ENCODE measurements around the gene HPS1.
A peak's percentile ranks its signal among the peaks of the same experiment; 100 is the strongest.

The HPS1 gene

GRCh38 chr10:98463976-98464754 is 17.4 kb upstream of the HPS1 start:
- no peak for DNase-seq

GRCh38 chr10:98463016-98463415 is 16.3 kb upstream of the HPS1 start:
- DNase-seq = no peak

DNA sequence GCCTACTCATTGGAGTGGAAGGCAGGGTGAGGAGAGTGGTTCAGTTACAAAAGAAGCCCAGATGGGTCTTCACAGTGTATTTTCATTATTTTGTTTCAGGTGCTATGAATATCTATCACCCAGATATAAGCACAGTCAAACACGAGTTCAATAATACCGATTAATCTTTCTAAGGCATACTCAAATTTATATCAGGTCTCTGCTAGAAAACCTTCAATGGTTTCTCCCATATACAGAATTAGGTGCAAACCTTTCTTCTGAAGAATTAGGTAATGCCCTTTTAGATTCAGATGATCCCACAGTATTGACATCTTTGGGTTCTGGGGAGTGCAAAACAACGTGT is 14.7 kb upstream of the HPS1 start:
- no peak for DNase-seq

DNA sequence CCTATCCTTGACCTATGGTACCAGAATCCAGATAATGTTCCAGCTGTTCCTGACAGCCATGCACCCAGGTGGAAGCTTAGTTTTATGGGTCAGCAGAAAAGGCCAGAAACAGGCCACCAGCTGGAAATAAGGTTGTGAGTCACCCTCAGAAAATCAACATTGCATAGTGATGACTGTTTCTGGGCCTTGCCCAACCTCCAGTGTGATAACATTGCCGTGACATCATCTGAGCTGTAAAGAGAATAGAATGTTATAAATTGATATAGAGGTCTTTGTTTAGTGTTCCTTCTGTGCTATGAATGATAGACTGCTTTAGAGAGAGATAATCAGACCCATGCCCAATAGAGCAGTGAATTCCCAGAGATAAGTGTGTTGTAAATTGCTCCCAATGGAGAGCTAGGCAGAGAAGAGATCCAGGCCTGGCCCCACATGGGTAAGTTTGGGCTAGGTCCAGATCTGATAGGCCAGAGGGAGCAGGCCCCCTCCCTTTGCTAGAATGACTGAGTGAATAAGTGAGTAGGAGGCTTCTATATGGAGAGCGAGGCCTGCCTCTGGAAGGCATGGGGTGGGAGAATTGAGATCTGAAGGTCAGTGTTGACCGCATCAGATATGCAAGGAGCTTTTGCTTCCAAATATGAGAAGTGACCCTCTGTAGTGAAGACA is 14.2 kb upstream of the HPS1 start:
- DNase-seq = no peak

- DNase-seq = no peak
Observed at GRCh38 chr10:98458809-98459784, 12.4 kb upstream of the HPS1 start.

DNA sequence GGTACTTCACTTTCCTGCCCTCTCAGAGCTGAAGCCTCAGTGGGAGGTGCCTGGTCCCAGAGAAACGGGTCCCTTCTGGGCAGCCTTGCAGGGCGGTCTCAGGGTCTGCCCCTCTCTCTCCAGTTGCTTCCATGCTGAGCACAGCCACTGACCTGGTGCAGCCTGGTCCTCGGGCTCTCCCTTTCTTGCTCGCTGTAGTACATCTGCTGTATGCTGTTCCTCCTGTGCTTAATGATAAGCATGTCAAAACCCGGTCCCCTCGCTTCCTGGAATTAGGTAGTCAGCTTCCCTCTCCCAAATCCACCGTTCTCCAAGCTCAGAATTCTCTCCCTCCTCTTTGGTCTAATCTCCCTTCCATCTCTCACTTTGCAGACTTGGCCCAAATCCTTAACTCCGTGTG is 11.0 kb upstream of the HPS1 start:
- DNase-seq = no peak

GRCh38 chr10:98456686-98457482 is 10.1 kb upstream of the HPS1 start:
- no peak for DNase-seq

DNA sequence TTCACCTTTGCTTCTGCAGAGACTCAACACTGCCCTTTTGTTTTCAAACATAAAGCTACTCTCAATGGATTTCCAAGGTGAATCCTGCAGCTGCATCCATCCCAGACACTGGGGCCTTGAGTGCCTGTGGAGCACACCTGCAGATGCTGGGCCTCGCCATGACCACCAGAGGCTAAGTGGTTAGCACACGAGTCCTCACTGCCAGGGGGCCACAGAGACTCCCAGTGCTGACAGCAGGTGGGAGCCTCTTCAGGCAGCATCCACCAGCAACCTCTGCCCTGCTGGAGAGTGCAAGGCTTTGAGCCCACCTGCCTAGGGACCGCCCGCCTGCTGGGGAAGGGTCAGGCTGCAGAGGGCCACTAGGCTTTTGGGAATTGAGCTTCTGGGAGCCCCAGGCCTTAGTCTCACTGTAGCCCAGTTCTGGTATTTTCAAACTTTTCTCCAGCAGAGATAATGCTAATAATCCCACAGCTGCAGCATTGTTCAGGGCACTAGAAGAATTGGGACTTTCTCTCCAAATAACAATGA is 9.4 kb upstream of the HPS1 start:
- DNase-seq = no peak

DNA sequence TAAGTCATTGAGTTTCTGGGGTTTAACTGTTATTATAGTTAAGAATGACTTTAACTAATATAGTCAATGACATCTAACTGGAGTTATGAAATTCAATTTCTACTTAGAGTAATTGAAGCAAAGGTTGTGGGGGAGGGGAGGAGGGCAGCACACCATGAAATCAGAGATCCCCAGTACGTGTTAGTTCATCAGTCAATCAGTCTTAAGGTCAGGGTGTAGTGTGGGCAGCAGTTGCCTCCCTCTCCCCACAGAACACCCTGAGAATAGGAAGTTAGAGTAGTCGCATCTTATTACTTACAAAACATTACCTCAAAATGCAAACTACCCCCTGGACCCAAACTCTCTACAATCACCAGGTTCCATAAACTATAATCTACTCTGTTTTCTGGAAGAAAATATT is 7.0 kb upstream of the HPS1 start:
- DNase-seq = no peak

GRCh38 chr10:98450618-98451017 is 3.9 kb upstream of the HPS1 start:
- no peak for DNase-seq

GRCh38 chr10:98449287-98449686 is 2.6 kb upstream of the HPS1 start:
- no peak for DNase-seq

DNA sequence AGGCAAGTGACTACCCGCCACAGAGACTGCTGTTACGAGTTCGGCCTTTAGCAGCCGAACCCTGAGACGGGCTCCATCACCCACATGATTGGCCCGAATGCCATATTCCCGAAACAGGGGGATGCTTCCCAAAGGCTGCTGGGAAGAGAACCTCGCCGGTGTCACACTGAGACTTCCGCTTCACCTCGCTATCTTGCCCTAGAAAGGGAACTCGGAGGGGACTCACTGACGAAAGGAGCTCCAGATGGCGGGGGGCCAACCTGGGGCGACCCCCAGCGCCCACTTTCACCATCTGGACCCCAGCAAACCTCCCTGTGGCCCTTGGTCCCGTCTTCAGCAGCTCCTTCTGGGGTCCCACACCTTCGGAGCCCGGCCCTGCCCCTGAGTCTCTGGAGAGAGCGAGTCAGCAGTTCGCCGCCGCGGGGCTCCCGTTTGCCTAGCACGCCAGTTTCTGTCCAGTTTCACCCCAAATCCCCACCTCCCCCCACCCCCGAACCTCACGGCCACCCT is 529 bp downstream of the HPS1 start:
- peak; percentile 33 for DNase-seq

- DNase-seq = no peak
Observed at GRCh38 chr10:98445200-98445812, 1.4 kb downstream of the HPS1 start.

DNA sequence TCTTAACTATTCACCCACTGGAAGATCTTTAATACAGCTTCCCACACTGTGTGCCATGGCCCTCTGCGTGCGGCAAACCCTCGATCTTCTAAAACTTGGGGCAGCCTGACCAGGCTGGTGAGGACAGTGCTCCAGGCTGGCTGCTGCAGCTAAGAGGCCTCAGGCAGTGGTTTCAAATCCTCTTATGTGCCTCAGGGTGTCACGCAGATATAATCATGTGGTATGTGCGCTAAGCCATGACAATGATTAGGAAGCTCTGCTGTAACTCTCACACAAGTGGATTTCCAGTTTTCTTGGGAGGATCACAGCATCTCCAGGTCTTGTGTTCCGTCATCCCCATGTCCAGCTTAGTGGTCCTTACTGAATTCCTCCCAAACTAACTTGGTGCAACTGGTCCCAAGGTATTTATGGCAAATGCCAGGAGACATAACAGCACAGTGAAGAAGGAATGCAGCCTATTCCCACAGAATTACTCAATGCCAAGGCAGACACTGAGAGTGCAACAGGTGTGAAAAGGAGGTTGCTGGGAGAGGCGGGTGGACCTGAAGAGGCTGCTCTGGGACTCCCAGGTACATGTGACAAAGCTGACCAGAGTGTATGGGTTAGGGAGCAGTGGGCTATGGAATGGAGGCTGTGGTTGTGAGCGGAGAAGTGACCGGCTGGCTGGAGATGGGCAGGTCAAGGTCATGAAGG is 2.3 kb downstream of the HPS1 start:
- no peak for DNase-seq

GRCh38 chr10:98438715-98439114 is 8.0 kb downstream of the HPS1 start:
- no peak for DNase-seq

DNA sequence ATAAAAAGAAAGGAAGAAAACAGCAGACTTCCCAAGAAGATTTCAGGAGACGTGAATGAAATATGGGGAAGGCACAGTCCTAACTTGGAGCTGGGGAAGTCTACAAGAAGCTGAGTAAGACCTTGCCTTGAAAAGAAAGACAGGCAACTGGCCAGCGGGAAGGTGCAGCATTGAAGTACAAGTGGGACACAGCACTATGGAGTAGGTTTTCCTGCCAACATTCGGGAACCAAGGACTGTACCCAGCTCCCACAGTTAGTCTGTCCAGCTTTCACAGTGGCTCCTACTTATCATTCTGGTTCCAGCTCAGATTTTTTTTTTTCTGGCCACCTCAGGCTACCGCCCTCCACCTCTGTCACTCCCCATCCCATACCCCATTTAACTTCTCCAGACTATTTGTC is 10.0 kb downstream of the HPS1 start:
- DNase-seq = no peak

DNA sequence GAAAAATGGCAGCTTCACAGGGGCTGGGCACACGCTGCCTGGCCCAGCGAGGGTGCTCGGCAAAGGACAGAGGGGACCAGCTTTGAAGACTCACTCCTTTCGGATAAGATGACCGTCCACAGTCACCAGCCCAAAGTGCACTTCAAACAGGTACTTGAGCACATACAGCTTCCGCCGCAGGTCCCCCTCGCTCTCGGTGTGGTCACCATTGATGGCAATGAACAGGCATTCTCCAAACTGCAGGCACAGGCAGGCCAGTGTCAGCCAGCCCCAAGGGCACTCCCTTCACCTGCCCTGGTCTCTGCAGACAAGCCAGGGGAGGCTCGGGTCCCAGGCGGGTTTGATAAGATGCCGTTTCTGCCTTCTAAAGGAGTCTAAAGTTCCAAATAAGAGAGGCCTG is 11.6 kb downstream of the HPS1 start:
- DNase-seq = no peak

GRCh38 chr10:98433881-98434732 is 12.6 kb downstream of the HPS1 start:
- no peak for DNase-seq

DNA sequence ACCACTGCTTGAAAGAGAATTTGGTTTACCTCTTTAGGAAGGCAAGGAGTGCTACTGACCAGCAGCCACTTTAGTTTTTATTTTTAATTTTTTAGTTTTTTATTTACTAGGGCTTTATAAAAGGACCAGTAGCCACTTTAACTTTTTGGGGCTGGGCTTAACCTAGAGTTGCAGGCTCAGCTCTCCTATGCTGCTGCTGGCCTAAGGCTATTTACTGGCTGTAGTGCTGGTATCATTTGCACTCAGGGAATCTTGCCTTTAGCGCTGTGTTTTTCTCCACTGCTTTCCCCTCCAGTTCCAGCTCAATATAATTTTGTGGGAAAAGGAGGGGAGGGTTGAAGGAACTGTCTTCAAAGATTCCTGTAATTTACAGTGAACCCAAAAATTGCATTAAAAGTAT is 13.4 kb downstream of the HPS1 start:
- no peak for DNase-seq

DNA sequence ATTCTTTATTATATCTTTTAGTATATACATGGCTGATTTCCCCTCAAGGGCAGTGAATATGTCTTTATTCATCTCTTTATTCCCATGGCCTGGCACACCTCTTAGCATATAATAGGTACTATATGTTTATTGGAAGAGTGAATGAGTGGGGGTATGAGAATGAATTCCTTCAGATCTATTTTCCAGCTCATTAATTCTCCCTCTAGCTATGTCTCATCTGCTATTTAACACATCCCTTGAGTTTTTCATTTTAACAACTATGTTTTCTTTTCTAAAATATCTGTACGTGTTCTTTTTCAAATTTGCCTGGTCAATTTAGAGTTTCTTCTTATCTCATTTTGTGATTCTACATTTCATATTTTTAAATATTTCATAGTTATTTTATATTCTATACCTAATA is 14.4 kb downstream of the HPS1 start:
- DNase-seq = no peak

Measured in CD4-positive, alpha-beta T cell treated with Interleukin-10 for 1 hour (primary cell).